ENCODE data around the gene PURB.
"Not testable (repeated sequence)": the region's sequence is repeated elsewhere in the genome, so short reads cannot be mapped to it uniquely, and the experiment has no call there.

PURB gene

GRCh38 chr7:44885394-44886317 lies at the start of gene PURB:
Gene PURB, minus strand, starts transcription at chr7:44885530. Its CDS starts 182 bp downstream, at chr7:44885348.
- peak; percentile 87 for DNase-seq (ENCODE audit: low read depth, low spot score)

DNA sequence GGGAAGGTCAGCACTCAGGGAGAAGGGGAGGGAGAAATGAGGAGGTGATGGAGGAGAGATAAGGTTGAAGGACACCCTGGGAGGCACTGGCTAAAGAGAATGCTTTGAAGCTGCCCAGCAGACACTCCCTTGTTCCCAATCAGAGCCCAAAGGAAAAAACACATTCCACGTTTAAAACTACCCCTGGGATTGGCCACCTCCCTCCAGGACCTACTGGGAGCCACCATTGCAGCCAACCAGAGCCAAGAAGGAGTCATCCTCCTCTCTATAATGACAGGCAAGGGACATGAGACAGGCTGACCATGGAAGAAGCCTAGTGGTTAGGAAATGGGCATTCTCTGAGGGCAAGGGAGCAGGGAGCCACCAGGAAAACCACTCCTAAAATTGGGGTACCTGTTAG lies 49.7 kb upstream of the PURB start:
- no peak for DNase-seq (ENCODE audit: low read depth, low spot score)

GRCh38 chr7:44934510-44934909 lies 49.2 kb upstream of the PURB start:
- not testable (repeated sequence) for DNase-seq (ENCODE audit: low read depth, low spot score)

DNA sequence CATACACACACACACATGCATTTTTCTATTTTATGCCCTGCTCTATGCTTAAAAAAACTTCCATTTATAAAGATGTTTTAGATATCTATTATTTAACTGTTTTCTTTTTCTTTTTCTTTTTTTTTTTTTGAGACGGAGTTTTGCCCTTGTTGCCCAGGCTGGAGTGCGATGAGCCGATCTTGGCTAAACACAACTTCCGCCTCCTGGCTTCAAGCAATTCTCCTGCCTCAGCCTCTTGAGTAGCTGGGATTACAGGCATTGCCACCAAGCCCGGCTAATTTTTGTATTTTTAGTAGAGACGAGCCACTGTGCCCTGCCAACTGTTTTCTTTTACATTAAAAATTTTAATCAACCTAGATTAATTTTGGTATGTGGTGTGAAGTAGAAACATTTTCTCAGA lies 45.6 kb upstream of the PURB start:
- no peak for DNase-seq (ENCODE audit: low read depth, low spot score)

GRCh38 chr7:44922351-44922694 lies 37.0 kb upstream of the PURB start:
- DNase-seq (ENCODE audit: low read depth, low spot score): no peak

- peak; percentile 95 for DNase-seq (ENCODE audit: low read depth, low spot score)
Measured at GRCh38 chr7:44921607-44922350, 36.4 kb upstream of the PURB start.

GRCh38 chr7:44920119-44920518 lies 34.8 kb upstream of the PURB start:
- no peak for DNase-seq (ENCODE audit: low read depth, low spot score)

GRCh38 chr7:44918029-44918428 lies 32.7 kb upstream of the PURB start:
- no peak for DNase-seq (ENCODE audit: low read depth, low spot score)

- no peak for DNase-seq (ENCODE audit: low read depth, low spot score)
Measured at GRCh38 chr7:44917465-44917864, 32.1 kb upstream of the PURB start.

- peak; percentile 52 for DNase-seq (ENCODE audit: low read depth, low spot score)
Measured at GRCh38 chr7:44914992-44915607, 29.8 kb upstream of the PURB start.

DNA sequence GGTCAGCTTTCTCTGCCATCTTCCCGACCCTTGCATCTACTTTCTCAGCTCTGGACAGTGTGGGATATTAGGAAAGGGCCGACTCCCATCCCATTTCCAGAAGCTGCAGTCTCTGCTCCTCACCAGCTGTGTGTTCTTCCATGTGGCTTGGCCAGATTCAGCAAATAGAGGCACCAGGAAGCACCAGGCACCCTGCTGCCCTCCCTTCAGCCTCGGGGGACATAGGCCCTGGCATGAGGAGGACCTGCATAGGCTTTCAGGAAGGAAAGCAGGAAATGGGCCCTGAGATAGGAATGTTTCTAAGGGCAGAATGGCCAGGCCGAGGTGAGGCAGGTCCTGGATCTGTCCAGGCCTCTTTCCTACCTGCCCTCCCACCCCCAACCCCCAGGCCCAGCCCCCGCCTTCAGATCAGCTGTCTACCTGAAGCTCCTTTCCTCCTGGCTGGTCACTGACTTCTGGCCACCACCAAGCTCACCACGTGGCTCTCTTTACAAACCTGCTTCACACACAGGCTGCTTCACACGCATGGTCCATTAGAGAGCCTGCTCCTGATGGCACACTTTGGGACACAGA lies 27.5 kb upstream of the PURB start:
- DNase-seq (ENCODE audit: low read depth, low spot score): no peak

DNA sequence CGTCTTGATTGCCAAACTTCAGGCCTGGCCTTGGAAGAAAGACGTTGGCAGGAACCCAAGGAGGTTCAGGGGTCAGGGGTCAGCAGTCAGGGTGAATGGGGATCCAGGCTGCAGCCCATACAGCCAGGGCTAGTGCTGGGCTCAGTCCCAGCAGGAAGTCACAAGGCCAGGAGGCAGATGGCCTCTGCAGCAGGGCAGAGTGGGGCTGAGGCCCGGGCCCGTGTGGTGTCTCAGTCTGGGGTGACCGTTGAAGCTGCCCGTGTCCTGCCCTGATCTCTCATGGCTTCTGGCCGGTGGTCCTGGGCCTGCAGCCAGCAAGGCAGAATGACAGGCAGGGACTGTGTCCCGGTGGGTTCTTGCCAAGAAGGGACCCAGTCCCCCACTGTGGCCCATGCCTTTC lies 26.6 kb upstream of the PURB start:
- no peak for DNase-seq (ENCODE audit: low read depth, low spot score)

- DNase-seq (ENCODE audit: low read depth, low spot score): no peak
Measured at GRCh38 chr7:44909596-44910389, 24.5 kb upstream of the PURB start.

DNA sequence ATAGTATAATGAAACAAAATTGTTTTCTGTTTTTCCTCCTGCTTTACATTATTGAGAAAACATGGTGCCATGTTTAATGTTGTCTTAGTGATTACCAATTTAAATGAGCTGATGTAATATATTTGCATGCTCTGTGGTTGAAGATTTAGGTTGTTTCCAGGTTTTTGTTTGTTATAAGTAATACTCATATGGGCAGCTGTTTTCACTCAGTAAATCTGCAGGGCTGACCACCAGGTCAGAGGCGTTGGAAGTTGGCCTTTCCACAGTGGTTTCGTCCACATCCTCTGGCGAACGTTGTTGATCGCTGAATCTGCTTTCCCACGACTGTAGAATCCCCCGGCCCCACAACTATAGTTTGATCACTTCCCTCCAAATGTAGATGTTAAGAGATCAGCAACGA lies 21.6 kb upstream of the PURB start:
- no peak for DNase-seq (ENCODE audit: low read depth, low spot score)

DNA sequence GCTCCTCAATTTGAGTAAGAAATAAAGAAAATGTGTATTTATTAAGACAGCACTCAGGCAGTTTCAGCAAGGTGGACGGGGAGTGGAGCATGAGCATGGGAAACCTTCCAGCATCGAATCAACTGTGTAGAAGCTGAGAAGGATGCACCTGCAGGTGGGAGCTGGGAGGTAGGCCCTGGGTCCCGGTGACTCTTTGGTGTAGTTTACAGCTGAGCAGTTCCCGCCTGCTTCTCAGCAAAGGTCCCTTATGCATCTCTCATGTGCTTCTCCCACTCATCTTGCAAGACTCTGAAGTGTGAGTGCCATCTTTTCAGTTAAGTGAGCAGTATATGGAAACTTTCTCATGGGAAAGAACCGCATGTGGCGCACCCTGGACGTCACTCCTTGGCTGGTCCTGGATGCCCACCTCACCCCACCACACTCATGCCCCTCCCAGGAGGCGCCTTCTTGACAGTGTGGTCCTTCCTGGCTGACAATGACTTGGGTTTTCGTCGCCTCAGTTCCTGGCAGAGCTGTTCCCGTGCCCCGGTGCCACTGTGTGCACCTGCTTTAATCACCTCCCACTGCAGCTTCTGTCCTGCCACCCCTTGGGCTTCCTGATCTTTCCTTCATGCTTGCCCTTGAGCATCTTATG lies 19.8 kb upstream of the PURB start:
- DNase-seq (ENCODE audit: low read depth, low spot score): no peak

GRCh38 chr7:44899443-44899842 lies 14.1 kb upstream of the PURB start:
- no peak for DNase-seq (ENCODE audit: low read depth, low spot score)

DNA sequence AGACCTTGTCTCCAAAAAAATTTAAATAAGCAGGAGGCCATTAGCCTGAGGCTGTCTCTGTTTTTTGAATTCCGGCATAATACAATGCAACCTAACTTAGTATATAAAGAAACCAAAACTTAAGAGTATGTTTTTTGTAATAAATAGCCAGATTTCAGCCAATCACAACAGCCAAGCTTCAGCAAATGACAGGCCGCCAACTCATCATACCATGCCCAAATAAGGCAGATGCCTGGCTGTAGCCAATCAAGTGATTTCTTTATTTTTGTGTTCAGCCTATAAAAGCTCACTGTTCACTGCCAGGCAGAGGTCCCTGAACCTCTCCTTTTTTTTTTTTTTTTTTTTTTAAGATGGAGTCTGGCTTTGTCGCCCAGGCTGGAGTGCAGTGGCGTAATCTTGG lies 12.7 kb upstream of the PURB start:
- no peak for DNase-seq (ENCODE audit: low read depth, low spot score)

DNA sequence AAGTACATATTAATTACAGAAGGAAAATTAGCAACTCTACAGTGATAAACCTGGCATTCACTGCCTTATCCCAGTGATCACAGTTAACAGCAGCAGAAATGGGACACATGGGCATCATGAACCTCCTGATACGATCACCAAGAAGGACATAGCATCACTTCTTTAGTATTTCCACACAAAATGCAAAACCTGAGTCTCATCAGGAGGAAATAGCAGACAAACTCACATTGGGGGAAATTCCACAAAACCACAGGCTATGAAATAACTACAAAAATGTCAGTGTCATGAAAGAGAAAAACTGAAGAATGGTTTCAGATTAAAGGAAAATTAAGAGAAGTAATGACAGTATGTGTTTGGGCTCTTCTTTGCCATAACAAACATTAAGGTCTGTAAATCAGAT lies 12.0 kb upstream of the PURB start:
- DNase-seq (ENCODE audit: low read depth, low spot score): no peak

GRCh38 chr7:44894888-44895580 lies 9.7 kb upstream of the PURB start:
- DNase-seq (ENCODE audit: low read depth, low spot score): no peak

GRCh38 chr7:44893710-44894234 lies 8.4 kb upstream of the PURB start:
- no peak for DNase-seq (ENCODE audit: low read depth, low spot score)

Measured in activated naive CD8-positive, alpha-beta T cell treated with anti-CD3 and anti-CD28 coated beads, Interleukin-2, amount 50 U/mL, for 16 hours (primary cell).